Esophagus muscularis mucosa (tissue), 4 donors: ENCODE measurements around the gene FRAS1. TPM values are rescaled to one million over a fixed set of nuclear protein-coding genes. Genes with fewer than 3 reads are reported as not detected.
"Not testable (repeated sequence)": the region's sequence is repeated elsewhere in the genome, so short reads cannot be mapped to it uniquely, and the experiment has no call there.

ENCODE experiments used
- DNase-seq: peaks from one replicate; pipeline ENCODE4 v3.0.0-alpha.2; 2017; ENCODE audit errors: extremely low spot score
- H3K27ac ChIP-seq, 4 donors: fragments of 200-600 bp; sonication (generic); replicated peaks in 1 of 4; 1 replicate in 3 of 4; 2 replicates in 1 of 4; pipeline ENCODE4 v1.5.1; 2016 to 2019; ENCODE audit warnings: mild to moderate bottlenecking in 1 of 4
- H3K27me3 ChIP-seq, 4 donors: fragments of 200-600 bp; sonication (generic); one replicate each; pipeline versions ENCODE4 v1.5.1 to v1.6.0; 2016 to 2019
- H3K36me3 ChIP-seq, 4 donors: fragments of 200-600 bp; sonication (generic); one replicate each; pipeline ENCODE4 v1.5.1; 2016 to 2019
- H3K4me1 ChIP-seq, 4 donors: fragments of 200-600 bp; sonication (generic); one replicate each; pipeline ENCODE4 v1.5.1; 2016 to 2019
- H3K4me3 ChIP-seq, 4 donors: fragments of 200-600 bp; sonication (generic); 1 replicate in 2 of 4; 2 replicates in 2 of 4; pipeline ENCODE4 v1.5.1; 2016 to 2019; ENCODE audit warnings: mild to moderate bottlenecking in 4 of 4, moderate library complexity in 1 of 4
- H3K9me3 ChIP-seq, 4 donors: fragments of 200-600 bp; sonication (generic); 1 replicate in 3 of 4; 2 replicates in 1 of 4; pipeline ENCODE4 v1.5.1; 2016 to 2019
- EP300 ChIP-seq: sonication (generic); formaldehyde crosslinking; IDR thresholded peaks from one replicate; pipeline ENCODE4 v1.6.1; 2017; ENCODE audit warnings: antibody characterized with exemption
- POLR2A ChIP-seq: fragments of 450-650 bp; IDR thresholded peaks from one replicate; pipeline ENCODE4 v1.6.1; 2017; ENCODE audit warnings: antibody characterized with exemption, moderate library complexity, mild to moderate bottlenecking, low read depth
- POLR2AphosphoS5 ChIP-seq, 2 donors: sonication (generic); formaldehyde crosslinking; IDR thresholded peaks; one replicate each; pipeline ENCODE4 v1.6.1; 2017; ENCODE audit warnings: antibody characterized with exemption in 2 of 2
- WGBS: methylation state at CpG from one replicate; pipeline ENCODE4 v1.1.5; 2018; 5-methylcytosine and 5-hydroxymethylcytosine counted together
- intact Hi-C: fragments of 100-400 bp; cut with DNase I; formaldehyde crosslinking; loops from one replicate; pipeline ENCODE4 v1.15.1; 2023
- total RNA-seq, 4 donors: library from RNA; depleted of rRNA; stranded (reverse); fragments of >200 nt; gene quantifications; one replicate each; pipeline versions ENCODE4 v1.1.0 to v1.2.1, GENCODE V29; 2016
- TF ChIP-seq, protein P1 (sequence below), 3 experiments: fragments of 200-600 bp in 2 of 3; fragments of 450-650 bp in 1 of 3; sonication (generic) in 2 of 3; IDR thresholded peaks; one replicate each; pipeline ENCODE4 v1.5.1; 2017 to 2019; ENCODE audit warnings: antibody characterized with exemption in 3 of 3, mild to moderate bottlenecking in 2 of 3, moderate library complexity in 1 of 3

FRAS1 gene
- total RNA-seq, 4 donors from 2014 or later: 5.3 to 8.7 (median 5.7) TPM

DNA sequence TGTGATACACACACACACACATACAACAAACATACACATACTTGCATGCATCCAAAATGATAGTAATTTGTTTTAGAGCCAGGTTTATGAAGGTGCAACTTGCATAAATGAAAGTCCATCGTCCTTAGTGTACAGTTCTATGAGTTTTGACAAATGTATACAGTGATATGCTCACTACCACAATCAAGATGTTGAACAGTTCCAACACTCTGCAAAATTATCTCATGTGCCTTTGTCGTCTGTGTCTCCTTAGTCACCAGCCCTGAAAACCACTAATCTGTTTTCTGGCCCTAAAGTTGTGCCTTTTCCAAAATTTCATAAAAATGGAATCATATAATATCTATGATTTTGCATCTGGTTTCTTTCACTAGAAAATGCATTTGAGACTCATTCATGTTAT is 426.7 kb downstream of the FRAS1 start:
- H3K27me3 ChIP-seq: no peaks in the 10 kb centered on the region
- intact Hi-C loops: no loop called here
- no peak overlapping the region for H3K27ac ChIP-seq
- WGBS: 82% methylated on average over 2 of the region's 2 CpGs
- peaks cover 0 to 7% (median 3%) of the 10 kb centered on the region in 4 donors for H3K36me3 ChIP-seq
- H3K9me3 ChIP-seq: no peaks in the 10 kb centered on the region
- DNase-seq: no peak
- no peaks in the 10 kb centered on the region for H3K4me1 ChIP-seq
- no peak overlapping the region for H3K4me3 ChIP-seq
- TF ChIP-seq EP300 (no peak), POLR2AphosphoS5 (IDR thresholded peaks at IDR 0.05) (no peak), POLR2A (no peak)
- TF ChIP-seq, protein P1, sequence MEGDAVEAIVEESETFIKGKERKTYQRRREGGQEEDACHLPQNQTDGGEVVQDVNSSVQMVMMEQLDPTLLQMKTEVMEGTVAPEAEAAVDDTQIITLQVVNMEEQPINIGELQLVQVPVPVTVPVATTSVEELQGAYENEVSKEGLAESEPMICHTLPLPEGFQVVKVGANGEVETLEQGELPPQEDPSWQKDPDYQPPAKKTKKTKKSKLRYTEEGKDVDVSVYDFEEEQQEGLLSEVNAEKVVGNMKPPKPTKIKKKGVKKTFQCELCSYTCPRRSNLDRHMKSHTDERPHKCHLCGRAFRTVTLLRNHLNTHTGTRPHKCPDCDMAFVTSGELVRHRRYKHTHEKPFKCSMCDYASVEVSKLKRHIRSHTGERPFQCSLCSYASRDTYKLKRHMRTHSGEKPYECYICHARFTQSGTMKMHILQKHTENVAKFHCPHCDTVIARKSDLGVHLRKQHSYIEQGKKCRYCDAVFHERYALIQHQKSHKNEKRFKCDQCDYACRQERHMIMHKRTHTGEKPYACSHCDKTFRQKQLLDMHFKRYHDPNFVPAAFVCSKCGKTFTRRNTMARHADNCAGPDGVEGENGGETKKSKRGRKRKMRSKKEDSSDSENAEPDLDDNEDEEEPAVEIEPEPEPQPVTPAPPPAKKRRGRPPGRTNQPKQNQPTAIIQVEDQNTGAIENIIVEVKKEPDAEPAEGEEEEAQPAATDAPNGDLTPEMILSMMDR (IDR thresholded peaks at IDR 0.05): no peak

DNA sequence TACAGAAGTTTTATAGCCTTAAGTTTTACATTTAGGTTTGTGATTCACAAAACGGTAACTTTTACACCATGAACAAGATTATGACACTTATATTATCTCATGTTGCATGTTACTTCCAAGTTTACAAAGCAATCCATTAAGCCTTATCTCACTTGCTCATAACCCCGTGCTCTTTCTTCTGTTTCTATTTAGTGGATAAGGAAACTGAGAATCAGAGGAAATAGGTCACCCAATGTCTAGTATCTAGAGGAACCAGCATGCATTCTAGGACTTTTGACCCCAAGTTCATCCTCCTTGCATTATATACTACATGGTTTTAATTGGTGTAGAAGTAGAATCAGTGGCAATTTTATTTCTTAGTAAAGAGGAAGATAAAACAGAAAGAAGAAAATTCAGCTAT is 427.5 kb downstream of the FRAS1 start:
- WGBS: 69% methylated on average over 2 of the region's 2 CpGs
- H3K27me3 ChIP-seq: no peaks in the 10 kb centered on the region
- DNase-seq: no peak
- peaks cover 0 to 6% (median 2%) of the 10 kb centered on the region in 4 donors for H3K36me3 ChIP-seq
- intact Hi-C loops: no loop called here
- TF ChIP-seq EP300: no peak
- TF ChIP-seq, protein P1 (IDR thresholded peaks at IDR 0.05): no peak
- TF ChIP-seq POLR2AphosphoS5 (IDR thresholded peaks at IDR 0.05): no peak
- no peak for TF ChIP-seq POLR2A
- no peak overlapping the region for H3K4me3 ChIP-seq
- no peak overlapping the region for H3K27ac ChIP-seq
- no peaks in the 10 kb centered on the region for H3K4me1 ChIP-seq
- no peaks in the 10 kb centered on the region for H3K9me3 ChIP-seq

GRCh38 chr4:78493731-78494130 is 436.6 kb downstream of the FRAS1 start:
- TF ChIP-seq EP300: no peak
- no peak for TF ChIP-seq POLR2A
- TF ChIP-seq POLR2AphosphoS5 (IDR thresholded peaks at IDR 0.05): no peak
- TF ChIP-seq, protein P1 (IDR thresholded peaks at IDR 0.05): no peak
- DNase-seq: no peak
- Histone ChIP-seq H3K9me3 (no peaks in the 10 kb centered on the region), H3K27me3 (no peaks in the 10 kb centered on the region), H3K36me3 (no peaks in the 10 kb centered on the region), H3K27ac (no peak overlapping the region), H3K4me1 (no peaks in the 10 kb centered on the region), H3K4me3 (no peak overlapping the region)
- intact Hi-C loops: no loop called here

- WGBS: 77% methylated on average over 4 of the region's 4 CpGs
- no peak for TF ChIP-seq EP300
- TF ChIP-seq POLR2AphosphoS5 (IDR thresholded peaks at IDR 0.05): no peak
- TF ChIP-seq, protein P1 (IDR thresholded peaks at IDR 0.05): no peak
- no peak for TF ChIP-seq POLR2A
Observed at GRCh38 chr4:78496021-78496643, 439.0 kb downstream of the FRAS1 start.

GRCh38 chr4:78506260-78506659 is 449.1 kb downstream of the FRAS1 start:
- H3K27me3 ChIP-seq, DNase-seq, H3K4me1 ChIP-seq, intact Hi-C loops, H3K36me3 ChIP-seq, H3K27ac ChIP-seq, H3K4me3 ChIP-seq, H3K9me3 ChIP-seq: not testable (repeated sequence)
- WGBS: 75% methylated on average over 6 of the region's 10 CpGs

More at GRCh38 chr4:78496021-78496643, 439.0 kb downstream of the FRAS1 start:
- intact Hi-C loops: no loop called here
- Histone ChIP-seq H3K9me3 (no peaks in the 10 kb centered on the region), H3K4me3 (no peak overlapping the region), H3K27me3 (no peaks in the 10 kb centered on the region), H3K4me1 (no peaks in the 10 kb centered on the region), H3K27ac (no peak overlapping the region), H3K36me3 (no peaks in the 10 kb centered on the region)
- no peak for DNase-seq
